Umbilical cord (tissue), 2 donors: Measurements from ENCODE around the gene AADACL4. TPM values are rescaled to one million over a fixed set of nuclear protein-coding genes. Genes with fewer than 3 reads are reported as not detected.
"Not testable (repeated sequence)": the region's sequence is repeated elsewhere in the genome, so short reads cannot be mapped to it uniquely, and the experiment has no call there.

Source experiments
- DNase-seq: peaks from one replicate; pipeline ENCODE4 v3.0.0-alpha.2; 2015; ENCODE audit warnings: low spot score
- total RNA-seq: library from RNA; depleted of rRNA; stranded (reverse); fragments of >200 nt; gene quantifications from one replicate; pipeline ENCODE4 v1.2.3, GENCODE V29; 2014; ENCODE audit warnings: low replicate concordance; ENCODE audit not compliant: insufficient read depth

Gene AADACL4
- total RNA-seq, 1 donor from 2014 or later, result not detected

DNA sequence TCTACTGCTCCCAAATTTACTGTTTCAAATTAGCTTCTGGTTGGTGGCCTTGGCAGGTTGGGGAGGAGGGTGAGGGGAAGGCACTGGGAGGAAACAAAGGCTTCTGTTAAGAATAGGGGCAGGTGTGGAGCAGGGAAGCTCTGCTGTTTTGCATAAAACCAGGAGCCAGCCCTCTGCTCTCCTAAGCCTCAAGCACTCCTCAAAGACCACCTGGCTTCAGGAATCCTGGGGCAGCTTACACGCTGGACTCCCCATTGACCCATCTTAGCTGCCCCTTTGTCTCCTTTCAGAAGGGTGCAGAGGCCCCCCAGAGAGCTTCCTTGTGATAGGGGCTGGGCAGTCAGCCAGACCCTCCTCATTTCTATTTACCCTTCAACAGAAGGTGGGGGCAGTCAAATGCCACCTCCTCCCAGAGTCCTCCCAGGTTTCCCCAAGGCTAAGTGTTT is 14.4 kb upstream of the AADACL4 start:
- DNase-seq, result no peak

DNA sequence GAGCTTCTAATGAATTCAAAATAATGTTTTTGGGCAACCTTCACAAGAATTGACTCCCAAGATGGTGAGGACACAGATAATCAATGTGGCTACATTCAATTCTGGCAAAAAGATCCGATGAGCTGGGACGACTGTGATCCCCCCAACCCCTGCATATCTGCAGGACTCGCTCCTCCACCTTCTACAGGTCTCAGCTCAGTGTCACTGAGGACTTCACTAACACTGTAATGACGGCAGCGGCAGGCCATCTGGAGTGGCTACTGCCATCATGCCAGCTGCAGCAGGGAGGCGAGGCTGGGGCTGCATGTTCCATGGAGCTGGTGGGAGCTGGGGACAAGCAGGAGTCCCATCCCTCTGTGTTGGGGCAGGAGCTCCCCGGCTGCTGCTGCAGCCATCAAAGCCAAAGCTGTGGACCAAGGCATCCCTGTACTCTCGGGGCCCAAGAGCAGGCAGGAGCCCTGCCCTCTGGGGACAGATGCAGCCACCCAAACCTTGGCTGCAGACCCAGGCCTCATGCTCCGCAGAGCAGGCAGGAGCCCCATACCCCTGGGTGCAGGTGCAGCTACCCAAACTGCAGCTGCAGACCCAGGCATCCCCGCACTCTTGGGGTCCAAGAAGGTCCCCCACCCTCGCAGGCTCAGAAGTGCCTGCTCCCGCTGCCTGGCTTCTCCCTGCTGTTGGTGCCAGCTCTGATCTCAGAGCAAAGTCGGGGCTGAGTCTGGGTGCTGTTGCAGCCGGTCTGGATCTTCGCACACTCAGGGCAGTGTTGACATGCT is 13.7 kb upstream of the AADACL4 start:
- no peak for DNase-seq

DNA sequence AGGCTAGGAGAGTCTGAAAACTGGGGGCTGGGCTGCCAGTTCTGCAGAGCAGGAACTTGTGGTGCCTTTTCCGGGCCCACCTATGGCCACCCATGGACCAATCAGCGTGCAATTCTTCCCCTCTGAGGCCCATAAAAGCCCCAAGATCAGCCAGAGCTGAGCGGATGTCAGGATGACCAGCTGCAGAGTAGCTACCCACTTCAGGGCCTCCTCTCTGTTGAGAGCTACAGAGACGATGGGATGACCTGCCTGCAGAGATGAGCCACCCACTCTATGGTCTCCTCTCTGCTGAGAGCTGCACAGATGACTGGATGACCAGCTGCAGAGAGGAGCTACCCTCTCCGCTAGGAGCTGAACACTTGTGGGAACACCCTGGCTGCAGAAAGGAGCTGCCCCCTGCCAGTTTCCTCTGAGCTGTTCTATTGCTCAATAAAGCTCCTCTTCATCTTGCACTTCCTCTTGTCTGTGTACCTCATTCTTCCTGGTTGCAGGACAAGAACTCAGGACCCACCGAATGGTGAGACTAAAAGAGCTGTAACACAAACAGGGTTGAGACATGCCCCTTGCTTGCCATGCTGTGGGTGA is 12.8 kb upstream of the AADACL4 start:
- DNase-seq, result no peak

DNA sequence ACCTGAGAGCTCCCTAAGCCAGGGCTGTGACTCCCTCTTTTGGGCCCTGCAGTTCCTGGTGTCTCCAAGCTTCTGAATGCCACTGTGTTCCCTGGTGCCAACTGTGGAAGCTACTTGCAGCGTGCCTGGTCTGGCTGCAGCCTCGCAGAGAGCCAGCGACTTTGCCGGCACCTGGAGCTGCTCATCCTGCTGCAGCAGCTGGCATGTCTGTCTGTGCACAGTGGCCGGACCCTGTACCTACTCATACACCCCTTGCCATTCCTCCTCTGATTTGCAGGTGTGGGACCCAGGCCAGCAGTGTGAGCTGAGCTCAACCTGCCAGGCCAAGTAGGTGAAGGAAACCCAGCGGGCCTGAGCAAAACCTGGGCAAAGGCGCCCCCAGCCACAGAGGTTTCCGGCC is 12.3 kb upstream of the AADACL4 start:
- DNase-seq, result no peak

DNA sequence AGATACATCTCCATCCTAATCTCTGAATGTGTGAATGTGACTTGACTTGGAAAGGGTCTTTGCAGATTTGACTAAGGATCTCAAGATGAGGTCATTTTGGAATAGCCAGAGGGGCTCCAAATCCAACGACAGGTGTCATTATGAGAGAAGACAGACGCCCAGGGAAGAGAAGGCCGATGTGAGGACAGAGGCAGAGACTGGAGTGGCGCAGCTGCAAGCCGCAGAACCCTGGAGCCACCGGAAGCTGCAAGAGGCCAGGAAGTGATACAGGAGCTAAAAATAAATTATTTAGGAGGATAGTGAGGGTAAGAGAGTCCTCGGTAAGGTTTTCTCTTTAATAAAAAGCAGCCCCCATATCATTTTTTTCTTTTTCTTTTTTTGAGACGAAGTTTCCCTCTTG is 9.7 kb upstream of the AADACL4 start:
- DNase-seq, result no peak

DNA sequence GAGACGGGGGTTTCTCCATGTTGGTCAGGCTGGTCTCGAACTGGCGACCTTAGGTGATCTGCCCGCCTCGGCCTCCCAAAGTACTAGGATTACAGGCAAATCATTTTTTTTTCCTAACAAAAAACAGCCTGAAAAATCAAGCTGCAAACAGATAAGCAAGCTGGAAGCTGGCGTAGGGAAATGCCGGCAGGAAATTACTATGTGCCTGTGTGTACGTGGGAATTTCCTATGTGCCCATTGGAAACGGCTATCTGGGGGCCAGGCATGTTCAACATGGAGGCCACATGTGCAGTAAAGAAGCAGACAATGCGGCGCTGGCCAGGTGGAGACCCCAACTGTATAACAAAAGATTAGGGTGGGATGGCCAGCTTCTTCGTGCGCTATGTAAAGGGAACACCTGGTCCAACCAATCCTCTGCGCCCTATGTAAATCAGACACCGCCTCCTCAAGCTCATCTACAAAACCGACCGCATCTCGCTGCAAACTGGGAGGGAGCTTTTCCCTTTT is 9.1 kb upstream of the AADACL4 start:
- DNase-seq, result no peak

DNA sequence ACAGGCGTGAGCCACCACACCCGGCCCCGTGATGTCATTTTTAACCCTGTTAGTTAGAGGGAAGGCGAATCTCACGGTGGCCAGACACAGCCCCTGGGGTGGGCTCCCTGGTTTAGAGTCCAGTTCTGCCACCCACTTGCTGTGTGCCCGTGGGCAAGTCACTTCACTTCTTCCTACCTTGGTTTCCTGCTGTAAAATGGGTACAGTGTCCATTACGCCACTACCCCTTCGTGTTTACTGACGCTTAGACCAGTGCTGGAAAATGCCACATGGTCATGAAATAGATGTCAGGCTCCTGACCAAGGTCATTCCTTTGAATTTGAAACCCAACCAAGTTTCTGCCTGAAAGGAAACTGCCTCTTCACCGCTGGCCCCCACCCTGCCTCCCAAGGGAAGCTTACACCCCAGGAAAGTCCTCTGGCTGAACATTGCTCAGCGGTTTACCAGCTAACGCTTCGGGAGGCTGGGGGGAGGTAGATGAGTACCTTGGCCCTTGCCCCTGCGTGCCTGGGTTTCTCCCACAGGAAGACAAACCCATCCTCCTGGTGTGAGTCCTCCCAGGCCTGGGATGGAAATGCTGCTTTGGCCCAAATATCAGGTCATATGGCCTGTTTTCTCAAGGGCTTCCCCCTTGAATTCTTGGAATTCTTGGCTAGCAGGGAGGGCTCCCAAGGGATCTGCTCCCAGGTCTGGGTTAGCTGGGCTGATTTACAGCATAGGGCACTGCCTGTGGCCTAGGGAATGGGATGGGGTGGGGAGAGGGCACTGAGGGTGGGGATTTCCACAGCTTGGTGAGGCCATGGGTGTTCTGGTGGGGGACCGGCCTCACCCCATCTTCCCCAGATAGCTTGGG is 7.6 kb upstream of the AADACL4 start:
- DNase-seq, result peak; percentile 42

DNA sequence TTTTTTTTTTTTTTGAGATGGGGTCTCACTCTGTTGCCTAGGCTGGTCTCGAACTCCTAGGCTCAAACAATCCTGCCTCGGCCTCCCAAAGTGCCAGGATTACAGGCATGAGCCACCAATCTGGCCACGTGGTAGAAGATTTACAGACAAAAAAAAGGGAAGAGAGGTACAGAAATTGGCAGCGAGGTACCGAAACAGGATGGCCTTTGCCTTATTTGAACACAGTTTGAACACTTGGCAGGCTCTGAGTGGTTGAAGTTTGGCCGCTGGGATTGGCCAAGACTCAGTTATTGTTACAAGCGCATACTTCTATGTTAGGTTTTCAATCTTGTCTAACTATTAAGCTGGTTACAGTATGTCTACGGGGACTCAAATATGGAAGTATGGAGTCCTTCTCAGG is 6.2 kb upstream of the AADACL4 start:
- no peak for DNase-seq

DNA sequence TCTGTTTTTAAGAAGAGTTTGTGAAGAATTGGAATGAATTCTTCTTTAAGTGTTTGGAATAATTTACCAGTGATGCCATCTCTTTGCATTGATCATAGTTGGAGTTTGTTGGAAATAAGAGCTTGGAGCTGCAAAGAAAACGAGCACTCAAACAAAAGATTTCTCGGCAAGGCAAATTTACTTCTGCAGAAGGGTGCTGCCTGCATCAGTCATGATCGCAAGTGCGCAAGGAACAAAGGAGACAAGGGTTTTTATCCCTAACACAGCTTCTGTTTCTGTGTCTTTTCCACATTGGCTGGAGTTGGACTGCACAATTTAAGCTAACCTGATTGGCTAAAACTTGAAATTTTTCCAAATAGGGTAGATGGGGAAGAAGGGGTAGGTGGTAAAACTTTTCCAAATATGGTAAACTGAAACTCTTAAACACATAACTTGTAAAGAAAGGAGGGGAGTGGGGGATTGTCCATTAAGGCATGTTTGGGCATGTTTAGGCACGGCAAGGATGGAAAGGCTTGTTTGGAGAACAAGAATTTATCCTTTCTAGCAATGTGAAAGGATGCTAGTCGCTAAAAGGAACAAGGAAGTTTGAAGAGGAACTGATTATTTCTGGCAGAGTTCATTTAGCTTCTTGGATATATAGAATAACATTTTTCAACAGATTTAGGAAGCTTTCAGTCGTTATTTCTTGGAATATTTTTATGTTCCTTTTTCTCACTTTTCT is 3.5 kb upstream of the AADACL4 start:
- no peak for DNase-seq

DNA sequence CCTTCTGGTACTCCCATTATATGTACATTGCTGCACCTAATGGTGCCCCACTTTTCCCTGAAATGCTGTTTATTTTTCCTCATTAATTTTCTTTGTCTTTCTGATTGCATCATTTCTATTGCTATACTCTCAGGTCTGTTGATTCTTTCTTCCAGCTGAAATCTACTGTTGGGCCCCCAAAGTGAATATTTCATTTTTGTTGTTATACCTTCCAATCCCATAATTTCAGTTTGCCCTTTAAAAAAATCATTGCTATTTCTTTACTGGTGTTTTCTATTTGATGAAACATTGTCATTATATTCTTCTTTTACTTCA is 3.0 kb upstream of the AADACL4 start:
- DNase-seq, result no peak

DNA sequence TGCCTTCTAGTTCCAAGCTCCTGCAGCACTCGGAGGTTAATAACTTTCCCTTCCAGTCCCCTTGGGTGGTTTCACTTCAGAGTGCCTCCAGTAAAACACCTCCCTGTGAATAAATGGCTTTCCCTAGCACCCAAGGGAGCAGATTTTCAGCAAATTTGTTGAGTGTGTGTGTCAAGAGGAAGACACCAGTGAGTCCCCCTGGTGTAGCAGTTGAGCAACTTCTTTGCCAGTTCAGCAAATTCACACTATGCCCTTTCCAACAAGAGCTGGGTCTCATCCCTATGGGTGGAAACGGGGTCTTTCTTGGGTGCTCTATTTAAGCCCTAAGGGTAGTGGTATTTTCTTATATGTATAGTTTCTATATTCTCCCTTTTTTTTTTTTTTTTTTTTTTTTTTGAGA is 806 bp upstream of the AADACL4 start:
- no peak for DNase-seq

DNA sequence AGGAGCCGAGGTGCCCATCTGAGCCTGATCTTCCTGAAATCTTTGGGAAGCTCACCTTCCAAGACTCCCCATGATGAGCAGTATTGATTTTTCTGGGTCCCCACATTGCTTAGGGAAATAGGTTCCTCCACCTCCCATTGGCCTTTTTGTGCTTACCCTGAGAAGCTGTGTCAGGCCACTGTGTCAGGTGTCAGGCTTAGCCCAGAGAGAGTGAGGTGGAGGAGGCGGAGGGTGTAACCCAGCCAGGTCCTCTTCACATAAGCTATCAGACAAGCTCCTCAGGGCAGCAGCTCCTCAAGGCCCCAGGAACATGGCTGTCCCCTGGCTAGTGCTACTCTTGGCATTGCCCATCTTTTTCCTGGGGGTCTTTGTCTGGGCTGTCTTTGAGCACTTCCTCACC is 352 bp downstream of the AADACL4 start:
- no peak for DNase-seq

DNA sequence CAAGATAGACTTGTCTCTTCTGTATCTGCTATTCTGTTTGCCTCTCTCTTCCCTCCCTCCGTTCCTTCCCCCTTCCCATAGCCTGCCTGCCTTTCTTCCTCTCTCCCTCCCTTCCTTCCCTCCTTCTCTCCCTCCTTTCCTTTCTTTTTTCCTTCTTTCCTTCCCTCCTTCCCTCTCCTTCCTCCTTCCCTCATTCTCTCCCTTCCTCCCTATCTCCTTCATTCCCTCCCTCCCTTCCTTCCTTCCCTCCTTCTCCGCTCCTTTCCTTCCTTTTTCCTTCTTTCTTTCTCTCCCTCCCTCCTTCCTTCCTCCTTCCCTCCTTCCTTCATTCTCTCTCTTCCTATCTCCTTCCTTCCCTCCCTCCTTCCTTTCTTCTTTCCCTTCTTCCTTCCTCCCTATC is 944 bp downstream of the AADACL4 start:
- DNase-seq, result no peak

DNA sequence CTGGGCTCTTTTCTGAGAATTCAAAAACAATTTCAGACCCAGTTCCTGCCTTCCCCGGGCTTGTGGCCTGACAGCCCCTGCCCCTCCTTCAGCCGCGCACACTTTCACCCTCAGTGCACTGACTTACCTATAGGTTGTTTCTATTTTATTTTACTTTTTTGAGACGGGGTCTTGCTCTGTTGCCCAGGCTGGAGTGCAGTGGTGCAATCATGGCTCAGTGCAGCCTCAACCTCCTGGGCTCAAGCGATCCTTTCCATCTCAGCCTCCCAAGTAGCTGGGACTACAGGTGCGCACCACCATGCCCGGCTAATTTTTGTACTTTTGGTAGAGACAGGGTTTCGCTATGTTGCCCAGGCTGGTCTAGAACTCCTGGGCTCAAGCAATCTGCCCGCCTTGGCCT is 1.5 kb downstream of the AADACL4 start:
- DNase-seq, result not testable (repeated sequence)

DNA sequence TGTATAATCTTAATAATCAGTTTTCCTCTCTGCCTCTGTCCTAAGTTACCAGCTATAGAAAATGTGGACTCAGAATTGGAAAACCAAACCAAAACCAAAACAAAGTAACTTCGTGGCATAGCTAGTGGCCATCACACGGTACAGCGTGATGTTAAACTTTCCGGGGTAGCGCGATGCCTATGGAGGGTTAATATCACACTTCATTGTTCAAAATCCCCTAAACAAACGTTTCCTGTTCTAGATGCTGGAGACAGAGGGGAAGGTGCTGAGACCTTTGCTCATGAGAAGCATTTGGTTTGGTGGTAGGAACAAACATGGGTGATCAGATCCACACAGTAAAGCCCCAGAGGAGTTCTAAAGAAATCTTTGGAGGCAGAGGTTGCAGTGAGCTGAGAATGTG is 4.9 kb downstream of the AADACL4 start:
- DNase-seq, result no peak

DNA sequence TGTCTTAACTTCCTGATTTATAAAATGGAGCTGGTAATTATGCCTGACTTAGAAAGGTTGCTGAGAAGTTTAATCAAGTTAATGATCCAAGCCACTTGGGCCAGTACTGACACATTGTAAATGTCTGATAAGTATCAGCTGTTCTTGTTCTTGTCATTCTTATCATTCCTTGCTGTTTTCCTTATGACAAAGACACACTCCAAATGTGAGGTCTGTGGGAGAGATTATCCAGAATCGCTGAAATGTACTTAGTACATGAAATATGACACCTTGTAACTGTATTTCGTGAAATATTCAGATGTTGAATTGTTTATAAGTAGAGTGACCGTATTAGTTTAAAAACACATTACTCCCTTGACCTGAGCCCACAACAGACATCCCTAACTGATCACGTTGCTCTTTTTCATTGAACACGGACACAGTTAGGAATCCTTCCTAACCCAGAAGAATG is 6.1 kb downstream of the AADACL4 start:
- DNase-seq, result peak; percentile 48

DNA sequence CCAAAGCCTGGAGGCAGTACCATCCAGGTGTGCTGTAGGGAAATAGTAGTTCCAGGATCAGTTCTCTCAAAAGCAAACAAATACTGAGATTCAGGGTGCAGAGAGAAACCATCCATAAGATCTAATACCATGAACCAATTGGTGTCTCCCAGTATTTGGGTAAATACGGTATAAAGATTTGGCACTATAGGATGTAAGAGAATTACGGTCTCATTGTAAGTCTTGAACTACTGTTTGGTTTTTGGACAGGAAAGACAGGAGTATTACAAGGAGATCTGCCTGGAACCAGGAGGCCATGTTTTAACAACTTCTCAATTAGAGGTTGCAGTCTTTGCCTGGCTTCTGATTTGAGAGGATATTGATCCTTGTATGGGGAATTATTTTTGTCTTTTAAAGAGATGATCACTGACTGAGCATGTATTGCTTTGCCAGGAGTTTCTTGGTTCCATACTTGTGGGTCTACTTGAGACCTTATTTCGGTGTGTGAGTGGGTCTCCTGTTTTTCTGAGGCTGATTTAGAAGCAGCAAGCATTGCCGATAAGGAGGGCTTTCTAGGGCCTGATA is 10.2 kb downstream of the AADACL4 start:
- no peak for DNase-seq

DNA sequence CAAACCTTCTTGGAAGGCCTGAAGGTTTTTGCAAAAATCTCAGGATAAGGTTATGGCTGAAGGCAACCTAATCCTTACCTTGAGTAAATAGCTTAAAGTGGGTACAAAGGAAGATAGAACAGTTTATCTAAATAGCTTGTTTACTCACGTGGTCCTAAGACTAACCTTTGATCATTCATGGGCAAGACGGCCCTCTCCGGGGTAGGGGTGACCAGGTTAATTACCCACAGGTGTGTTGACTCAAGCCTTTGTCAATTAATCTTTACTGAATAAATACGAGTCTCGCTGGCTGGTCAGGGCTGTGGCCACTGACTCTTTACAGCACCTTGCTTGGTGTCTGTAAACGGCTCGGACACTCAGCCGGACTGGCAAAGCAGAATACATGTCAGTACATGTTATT is 10.8 kb downstream of the AADACL4 start:
- DNase-seq, result no peak

DNA sequence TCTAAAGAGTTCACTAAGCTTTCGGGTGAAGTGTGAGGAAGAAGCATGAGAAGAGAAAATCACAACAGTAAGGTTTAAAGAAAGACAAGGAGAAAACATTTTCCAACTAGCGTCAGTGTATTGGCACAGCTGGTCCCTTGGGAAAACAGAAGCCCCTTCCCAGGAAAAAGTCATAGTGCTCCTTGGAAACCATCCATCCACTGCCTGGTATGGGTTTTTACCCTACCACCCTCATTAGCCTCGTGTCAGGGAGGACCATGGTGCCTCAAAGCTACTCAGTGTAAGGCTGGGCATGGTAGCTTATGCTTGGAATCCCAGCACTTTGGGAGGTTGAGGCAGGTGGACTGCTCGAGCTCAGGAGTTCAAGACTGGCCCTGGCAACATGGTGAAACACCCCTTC is 12.7 kb downstream of the AADACL4 start:
- no peak for DNase-seq

DNA sequence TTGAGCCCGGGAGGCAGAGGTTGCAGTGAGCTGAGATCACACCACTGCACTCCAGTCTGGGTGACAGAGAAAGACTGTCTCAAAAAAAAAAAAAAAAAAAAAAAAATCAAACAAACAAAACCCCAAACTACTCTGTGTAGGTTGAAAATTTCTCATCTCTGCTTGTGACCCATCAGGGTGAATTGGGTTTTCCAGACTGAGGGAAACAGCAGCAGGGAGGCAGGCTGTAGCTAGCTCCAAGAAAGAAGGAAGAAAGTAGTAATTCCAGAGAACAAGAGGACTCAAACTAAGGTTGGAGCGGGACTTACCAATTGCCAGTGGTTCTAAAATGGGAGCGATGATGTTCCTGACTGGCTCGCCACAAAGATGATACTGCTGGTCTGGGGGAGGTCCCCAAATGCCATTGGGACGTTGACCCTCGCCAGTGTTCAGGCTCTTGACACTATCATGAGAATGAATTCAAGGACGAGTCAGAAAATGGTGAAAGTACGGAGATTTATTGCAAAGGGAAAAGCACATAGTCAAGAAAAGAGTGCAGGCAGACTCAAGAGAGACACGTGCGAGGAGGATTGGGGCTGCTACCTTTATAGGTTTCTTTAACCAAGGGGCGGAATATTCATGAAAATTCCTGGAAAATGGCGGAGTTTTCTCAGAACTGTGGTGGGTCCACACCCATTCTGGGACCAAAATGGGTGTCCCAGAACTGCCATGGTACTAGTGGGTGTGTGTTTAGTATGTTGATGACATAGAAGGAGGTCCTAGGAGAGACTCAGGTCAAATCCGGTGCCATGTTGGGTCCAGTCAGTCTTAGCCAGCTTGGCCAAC is 13.4 kb downstream of the AADACL4 start:
- no peak for DNase-seq
